22Rv1 (cell line): ENCODE data around the gene DUSP1.

Experiments
- H3K27ac ChIP-seq: fragments of 450-650 bp; 2 replicates; pipeline ENCODE4 v1.5.1; 2017
- CTCF ChIP-seq: fragments of 450-650 bp; IDR thresholded peaks from 2 replicates; pipeline ENCODE4 v1.5.1; 2017; ENCODE audit warnings: mild to moderate bottlenecking
- ZFX ChIP-seq: fragments of 450-650 bp; IDR thresholded peaks from 2 replicates; pipeline ENCODE4 v1.6.1; 2017; ENCODE audit warnings: antibody characterized with exemption, borderline replicate concordance

The DUSP1 gene

DNA sequence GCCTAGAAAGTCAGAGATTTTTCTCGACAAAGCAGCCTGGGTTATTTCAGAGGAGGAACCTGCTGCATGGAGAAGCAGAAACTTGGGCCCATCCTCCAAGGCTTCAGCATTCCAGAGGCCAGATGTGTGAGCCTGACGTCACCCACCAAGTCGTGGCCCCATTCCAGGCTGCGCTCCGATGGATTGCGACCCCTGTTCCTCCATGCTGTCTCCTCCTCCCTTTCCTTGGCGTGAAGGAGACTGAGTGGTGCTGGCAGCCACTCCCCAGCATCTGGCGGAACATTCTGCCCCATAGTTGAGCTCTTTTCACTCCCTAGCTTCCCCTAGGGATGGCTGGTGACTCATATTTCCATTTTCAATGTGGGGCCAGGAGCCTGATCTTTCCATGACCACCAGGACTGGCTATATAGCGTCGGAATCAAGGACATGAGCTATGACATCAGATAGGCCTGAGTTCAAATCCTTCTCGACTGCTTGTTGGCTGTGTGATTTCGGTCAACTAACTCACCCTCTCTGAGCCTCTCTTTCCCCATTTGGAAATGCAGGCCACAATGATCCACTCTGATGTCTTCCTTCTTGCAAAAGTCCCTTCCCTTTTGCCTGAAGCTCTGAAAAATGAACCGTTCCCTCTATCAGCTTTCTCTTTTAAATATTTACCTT lies 24.5 kb upstream of the DUSP1 start:
- H3K27ac ChIP-seq, result no peak overlapping the region
- TF ChIP-seq CTCF (no peak), ZFX (no peak)

- no peak for TF ChIP-seq CTCF
- no peak for TF ChIP-seq ZFX
- H3K27ac ChIP-seq, result no peak overlapping the region
Observed at GRCh38 chr5:172793577-172794488, 22.8 kb upstream of the DUSP1 start.

- TF ChIP-seq ZFX (no peak), CTCF (no peak)
- no peak overlapping the region for H3K27ac ChIP-seq
Observed at GRCh38 chr5:172792701-172793570, 21.9 kb upstream of the DUSP1 start.

GRCh38 chr5:172791726-172792445 lies 20.9 kb upstream of the DUSP1 start:
- TF ChIP-seq ZFX (no peak), CTCF (no peak)
- no peak overlapping the region for H3K27ac ChIP-seq

GRCh38 chr5:172791286-172791685 lies 20.3 kb upstream of the DUSP1 start:
- TF ChIP-seq CTCF, result no peak
- TF ChIP-seq ZFX, result no peak
- H3K27ac ChIP-seq, result no peak overlapping the region

- H3K27ac ChIP-seq, result no peak overlapping the region
- no peak for TF ChIP-seq CTCF
- TF ChIP-seq ZFX, result no peak
Observed at GRCh38 chr5:172790496-172790889, 19.5 kb upstream of the DUSP1 start.
